Ureter (tissue), 1 donor: ENCODE measurements around the gene SLC5A10. TPM values are rescaled to one million over a fixed set of nuclear protein-coding genes. Genes with fewer than 3 reads are reported as not detected.
"Not testable (repeated sequence)": the region's sequence is repeated elsewhere in the genome, so short reads cannot be mapped to it uniquely, and the experiment has no call there.

Source experiments
- DNase-seq: peaks from one replicate; pipeline ENCODE4 v3.0.0-alpha.2; 2020; ENCODE audit warnings: low spot score
- total RNA-seq: library from RNA; stranded (reverse); gene quantifications from one replicate; pipeline ENCODE4 v1.2.4, GENCODE V29; 2023
- donor health status: DM: yes; HTN: yes; CAD: no.

The SLC5A10 gene
- total RNA-seq, result not detected

DNA sequence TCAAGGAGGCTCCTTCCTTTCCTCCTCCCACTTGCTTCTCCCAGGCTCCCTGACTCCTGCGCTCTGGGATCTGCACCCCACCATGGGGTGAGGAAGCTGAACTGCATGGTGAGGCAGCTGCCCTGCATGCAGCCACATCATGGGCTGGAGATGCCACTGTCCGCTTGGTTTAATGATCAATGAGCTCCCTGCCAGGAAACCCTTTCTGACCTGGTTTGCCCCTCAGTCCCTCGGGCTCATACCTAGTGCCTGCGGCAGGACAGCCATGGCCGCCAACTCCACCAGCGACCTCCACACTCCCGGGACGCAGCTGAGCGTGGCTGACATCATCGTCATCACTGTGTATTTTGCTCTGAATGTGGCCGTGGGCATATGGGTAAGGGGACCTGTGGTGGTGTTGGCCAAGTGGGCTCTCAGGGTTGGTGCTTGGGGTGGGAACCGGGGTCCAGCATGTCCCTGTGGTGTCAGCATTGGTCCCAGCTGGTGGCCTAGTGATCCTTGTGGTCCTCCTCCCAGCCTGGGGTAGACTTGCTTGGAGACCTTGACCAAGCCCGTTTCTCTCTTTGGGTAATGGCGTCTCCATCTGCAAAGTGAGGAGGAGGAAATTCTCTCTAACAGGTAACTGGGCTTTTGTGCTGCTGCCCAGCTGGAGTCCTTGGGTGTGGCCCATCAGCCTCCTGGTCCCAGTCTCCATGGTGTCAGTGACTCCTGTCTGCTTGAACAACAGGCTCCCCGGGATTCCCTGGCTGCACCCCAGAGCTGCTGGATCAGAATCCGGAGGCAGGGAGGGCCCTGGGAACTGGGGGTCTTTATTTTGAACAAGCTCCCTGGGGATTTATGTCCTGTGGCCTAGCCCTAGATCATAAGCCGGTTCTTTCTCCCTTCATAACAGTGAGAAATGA lies at the start of gene SLC5A10:
TSS of gene SLC5A10 (plus strand) at position 225 of the 902 bp plus-strand sequence. CDS start at position 266, 41 bp downstream.
- no peak for DNase-seq

DNA sequence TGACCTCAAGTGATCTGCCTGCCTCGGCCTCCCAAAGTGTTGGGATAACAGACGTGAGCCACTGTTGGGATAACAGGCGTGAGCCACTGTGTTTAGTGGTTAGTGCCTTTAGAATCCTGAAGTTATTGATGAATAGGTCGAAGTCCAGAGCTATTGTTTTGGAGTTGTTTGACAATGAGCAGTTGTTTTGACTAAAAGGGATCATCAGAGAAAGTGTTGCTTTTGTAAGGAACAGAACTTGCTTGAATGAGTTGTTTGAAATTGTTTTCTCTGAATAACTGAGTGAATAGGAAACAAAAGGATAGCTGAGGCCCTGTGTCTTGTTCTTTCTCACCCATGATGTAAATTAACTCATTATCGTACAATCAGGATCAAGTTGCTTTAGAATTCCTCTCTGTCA lies 47.5 kb upstream of the SLC5A10 start:
- DNase-seq, result no peak

DNA sequence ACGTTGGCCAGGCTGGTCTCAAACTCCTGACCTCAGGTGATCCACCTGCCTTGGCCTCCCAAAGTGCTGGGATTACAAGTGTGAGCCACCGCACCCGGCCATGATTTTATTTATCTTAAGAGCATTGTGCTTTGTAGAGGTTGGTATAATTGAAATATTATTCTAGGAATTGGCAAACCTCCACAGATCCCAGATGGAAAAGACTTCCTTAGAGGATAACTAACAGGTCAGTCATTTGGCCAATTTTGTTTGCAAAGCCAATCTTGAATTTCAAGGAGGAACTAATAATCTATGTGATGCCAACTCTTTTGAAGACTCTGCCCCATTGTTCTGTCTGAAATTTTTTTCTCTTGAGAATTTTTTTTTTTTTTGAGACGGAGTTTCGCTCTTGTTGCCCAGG lies 46.7 kb upstream of the SLC5A10 start:
- DNase-seq, result no peak

DNA sequence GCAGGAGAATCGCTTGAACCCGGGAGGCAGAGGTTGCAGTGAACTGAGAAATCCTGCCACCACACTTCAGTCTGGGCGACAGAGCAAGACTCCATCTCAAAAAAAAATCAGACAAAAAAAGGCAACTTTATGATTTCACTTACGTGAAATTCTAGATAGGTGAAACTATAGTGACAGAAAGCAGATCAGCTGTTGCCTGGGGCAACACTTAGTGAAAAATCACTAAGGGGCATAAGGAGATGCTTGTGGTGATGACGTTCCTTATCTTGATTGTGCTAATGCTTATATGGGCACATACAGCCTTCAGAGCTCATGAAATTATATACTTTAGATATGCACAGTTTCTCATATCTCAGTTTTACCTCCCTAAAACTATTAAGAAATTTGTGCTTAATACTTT lies 41.6 kb upstream of the SLC5A10 start:
- DNase-seq, result no peak

- DNase-seq, result no peak
Measured at GRCh38 chr17:18910881-18911280, 41.1 kb upstream of the SLC5A10 start.

DNA sequence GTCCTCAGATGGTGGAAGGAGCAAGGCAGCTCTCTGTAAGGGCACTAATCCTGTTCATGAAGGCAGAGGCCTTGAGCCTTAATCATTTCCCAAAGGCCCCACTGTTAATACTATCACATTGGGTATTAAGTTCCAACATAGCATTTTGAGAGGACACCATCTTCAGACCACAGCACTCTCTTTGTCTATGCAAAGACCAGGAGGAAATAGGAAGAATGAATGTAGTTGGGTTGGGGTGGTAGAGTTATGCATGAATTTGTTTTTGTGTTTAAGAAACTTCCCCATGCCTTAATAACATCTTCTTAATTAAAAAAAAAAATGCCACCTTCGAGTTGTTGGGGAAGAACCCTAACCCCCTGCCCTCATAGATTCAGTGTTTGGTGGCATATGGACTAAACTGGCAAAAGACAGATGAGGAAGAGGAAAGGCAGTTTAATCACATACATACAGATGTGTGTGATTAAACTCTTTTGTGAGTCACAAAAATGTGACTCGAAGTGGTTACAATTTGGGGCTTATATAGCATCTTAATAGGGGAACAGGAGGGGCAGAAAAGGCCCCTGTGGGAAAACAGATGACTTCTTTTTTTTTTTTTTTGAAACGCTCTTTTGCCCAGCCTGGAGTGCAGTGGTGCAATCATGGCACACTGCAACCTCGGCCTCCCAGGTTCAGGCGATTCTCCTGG lies 35.0 kb upstream of the SLC5A10 start:
- DNase-seq, result no peak

- DNase-seq, result no peak
Measured at GRCh38 chr17:18917506-18918032, 34.4 kb upstream of the SLC5A10 start.

- no peak for DNase-seq
Measured at GRCh38 chr17:18919963-18920362, 32.0 kb upstream of the SLC5A10 start.

DNA sequence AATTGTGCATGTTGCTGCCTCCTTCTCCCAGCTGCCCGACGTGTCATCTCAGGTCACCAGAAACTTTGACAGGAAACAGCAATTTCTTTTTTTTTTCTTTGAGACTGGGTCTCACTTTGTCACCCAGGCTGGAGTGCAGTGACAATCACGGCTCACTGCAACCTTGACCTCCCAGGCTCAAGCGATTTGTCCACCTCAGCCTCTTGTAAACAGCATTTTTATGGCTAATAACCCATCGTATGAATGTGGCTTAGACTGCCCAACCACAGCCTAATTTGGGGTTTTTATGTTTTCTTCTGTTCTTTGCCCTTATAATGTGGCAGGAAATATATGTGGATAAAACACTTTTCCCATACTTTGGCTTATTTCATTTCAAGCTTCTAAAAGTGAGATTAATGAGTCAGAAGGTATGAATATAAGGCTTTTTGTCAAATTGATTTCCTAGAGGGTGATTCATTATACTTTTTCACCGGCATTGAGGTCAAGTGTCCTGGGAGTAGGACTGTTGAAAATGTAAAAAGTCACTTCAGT lies 31.0 kb upstream of the SLC5A10 start:
- no peak for DNase-seq

DNA sequence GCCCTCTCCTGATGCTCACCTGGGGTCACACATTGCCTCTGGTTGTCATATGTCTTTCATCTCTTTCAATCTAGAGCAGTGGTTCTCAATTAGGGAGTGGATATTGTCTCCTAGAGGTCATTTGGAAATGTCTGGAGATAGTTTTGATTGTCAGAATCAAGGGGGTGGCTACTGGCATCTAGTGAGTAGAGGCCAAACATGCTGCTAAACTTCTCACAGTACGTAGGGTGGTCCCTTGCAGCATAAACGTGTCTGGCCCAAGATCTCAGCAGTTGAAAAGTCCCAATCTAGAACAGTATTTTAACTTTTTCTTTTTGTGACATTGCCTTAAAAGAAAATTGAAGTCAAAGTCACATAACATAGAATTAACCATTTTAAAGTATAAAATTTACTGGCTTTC lies 30.5 kb upstream of the SLC5A10 start:
- no peak for DNase-seq

DNA sequence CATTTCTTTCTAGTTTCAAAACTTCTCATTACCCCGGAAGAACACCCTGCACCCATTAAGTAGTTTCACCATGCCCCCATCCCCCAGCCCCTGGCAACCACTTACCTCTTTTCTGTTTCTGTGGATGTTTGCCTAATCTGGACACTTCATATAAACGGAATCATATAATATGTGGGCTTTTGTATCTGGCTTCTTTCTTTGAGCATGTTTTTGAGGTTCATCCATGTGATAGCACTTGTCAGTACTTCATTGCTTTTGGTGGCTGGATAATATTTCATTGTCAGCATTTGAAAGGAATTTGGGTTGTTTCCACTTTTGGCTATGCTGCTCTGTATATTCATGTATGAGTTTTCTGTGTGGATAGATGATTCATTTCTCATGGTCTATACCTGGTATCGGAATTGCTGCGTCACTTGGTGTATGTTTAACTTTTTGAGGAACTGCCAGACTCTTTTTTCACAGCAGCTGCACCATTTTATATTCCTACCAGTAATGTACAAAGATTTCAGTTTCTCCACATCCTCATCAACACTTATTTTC lies 30.0 kb upstream of the SLC5A10 start:
- DNase-seq, result no peak

DNA sequence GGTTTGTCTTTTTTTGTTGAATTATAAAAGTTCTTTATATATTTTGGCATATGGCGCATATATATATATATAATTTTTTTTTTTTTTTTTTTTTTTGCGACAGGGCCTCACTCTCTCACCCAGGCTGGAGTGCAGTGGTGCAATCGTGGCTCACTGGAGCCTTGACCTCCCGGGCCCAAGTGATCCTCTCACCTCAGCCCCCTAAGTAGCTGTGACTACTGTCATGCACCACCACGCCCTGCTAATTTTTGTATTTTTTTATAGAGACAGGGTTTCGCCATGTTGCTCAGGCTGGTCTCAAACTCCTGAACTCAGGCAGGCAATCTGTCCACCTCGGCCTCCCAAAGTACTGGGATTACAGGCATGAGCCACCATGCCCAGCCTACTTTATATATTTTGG lies 29.4 kb upstream of the SLC5A10 start:
- DNase-seq, result not testable (repeated sequence)

DNA sequence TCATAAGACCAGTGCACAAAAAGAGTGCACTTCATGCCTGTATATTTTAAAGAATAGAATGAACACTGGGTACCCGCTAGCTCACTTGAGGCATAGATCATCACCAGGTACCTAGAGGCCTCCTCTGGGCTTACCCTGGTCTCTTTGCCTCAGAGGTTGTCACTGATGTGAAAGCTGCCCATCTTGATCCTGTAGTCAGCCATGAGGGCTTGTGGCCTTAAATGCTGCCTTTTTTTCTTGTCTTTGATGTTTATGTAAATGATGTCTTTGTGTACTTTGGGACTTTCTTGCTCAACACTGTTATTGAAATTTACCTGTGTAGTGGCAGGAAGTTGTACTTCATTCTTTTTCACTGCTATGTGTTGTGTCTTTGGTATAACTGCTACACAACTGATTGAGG lies 26.8 kb upstream of the SLC5A10 start:
- DNase-seq, result no peak

DNA sequence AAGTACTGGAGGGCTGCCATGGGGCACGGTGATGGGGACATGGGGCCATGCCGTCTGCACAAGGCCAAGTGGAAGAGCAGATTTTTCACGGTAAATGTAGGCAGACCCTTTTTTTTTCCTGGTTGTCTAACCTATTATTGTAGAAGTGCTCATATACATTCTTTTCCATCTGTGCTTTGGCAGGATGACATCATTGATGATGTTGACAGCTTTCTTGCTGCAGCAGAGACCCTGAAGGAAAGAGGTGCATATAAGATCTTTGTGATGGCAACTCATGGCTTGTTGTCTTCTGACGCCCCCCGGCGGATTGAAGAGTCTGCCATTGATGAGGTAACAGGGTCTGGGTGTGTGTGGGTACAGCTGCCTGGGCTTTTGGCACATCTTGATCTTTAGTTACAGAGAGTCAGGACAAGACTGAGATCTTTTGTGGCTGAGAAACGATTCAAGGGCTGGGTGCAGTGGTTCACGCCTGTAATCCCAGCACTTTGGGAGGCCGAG lies 23.3 kb upstream of the SLC5A10 start:
- no peak for DNase-seq

- DNase-seq, result no peak
Measured at GRCh38 chr17:18932360-18933055, 19.5 kb upstream of the SLC5A10 start.

DNA sequence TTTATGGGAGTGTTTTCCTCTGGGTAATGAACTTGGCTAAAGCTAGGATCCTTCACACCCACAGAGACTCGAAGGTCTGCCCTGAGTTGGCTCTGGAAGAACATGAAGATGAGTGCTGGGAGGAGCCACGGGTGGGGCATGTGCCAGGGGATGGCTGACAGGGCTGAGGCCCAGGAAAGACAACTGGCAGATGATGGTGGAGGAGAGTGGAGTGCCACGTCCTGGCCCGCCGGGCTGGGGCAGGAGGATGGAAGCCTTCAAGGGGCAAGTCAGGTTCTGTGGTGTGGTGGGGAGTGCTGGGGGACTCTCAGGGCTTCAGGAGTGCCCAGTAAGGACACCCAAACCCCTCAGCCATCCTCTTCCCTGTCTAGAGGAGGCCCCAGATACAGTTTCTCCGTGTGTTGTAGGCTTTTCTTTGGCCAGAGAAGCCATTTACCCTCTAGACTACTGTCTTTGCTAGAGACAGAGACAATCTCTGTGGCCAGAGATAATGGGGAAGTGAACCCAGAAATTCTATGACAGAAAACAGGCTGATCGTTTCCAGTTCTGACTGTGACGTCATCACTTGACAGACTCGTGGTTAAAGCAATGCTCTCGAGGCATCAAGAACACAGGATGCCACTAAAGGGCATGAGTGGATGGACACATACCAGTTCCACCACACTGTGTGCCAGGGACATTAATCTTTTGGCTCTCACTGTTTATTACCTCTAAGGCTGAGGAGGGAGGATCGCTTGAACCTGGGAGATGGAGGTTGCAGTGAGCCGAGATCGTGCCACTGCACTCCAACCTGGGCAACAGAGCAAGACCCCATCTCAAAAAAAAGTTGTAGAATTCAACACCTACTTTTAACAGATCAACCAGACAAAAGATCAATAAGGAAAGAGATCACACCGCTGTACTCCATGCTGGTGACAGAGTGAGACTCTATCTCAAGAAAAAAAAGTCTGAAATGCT lies 18.6 kb upstream of the SLC5A10 start:
- DNase-seq, result no peak

- no peak for DNase-seq
Measured at GRCh38 chr17:18937981-18938691, 13.8 kb upstream of the SLC5A10 start.

- no peak for DNase-seq
Measured at GRCh38 chr17:18938692-18939023, 13.3 kb upstream of the SLC5A10 start.

DNA sequence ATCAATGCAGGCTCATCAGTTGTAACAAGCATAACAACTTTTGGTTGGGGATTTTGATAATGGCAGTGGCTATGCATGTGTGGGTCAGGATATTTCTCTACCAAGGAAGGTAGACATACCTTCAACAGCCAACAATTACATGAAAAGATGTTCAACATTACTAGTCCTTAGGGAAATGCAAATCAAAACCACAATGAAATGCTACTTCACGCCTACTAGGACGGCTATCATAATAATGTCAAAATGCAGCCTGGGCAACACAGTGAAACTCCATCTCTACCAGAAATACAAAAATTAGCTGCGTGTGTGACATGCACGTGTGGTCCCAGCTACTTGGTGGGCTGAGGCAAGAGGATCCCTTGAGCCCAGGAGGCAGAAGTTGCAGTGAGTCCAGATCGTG lies 7.3 kb upstream of the SLC5A10 start:
- no peak for DNase-seq

DNA sequence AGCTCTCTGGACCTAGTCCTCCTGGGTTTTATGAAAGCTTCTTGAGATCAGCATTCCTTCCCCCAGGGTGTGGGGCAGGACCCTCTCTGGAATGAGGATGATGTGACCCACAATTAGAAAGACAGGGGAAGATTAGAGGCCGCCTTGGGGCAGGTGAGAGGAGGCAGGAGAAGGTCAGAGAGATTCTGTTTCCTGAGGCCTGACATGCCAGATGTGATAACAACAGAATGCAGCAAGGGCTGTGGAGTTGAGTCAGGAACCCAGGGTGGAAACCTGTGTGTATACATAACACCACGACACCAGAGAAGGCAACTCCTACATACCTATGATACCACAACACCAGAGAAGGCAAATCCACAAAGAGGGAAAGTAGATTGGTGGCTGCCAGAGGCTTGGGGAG lies 5.4 kb upstream of the SLC5A10 start:
- DNase-seq, result no peak
